Mesodermal cell (in vitro differentiated cells): ENCODE data around the gene STXBP1.
"Not testable (repeated sequence)": the region's sequence is repeated elsewhere in the genome, so short reads cannot be mapped to it uniquely, and the experiment has no call there.

ENCODE experiments used
- H3K27ac ChIP-seq: 2 replicates; pipeline ENCODE4 v1.7.0; 2013; ENCODE audit warnings: mild to moderate bottlenecking, low read depth, low read length, moderate library complexity; ENCODE audit not compliant: severe bottlenecking
- H3K36me3 ChIP-seq: 2 replicates; pipeline ENCODE4 v1.7.1; 2013; ENCODE audit warnings: mild to moderate bottlenecking, low read length, moderate library complexity; ENCODE audit not compliant: control insufficient read depth, insufficient read depth
- H3K4me1 ChIP-seq: one replicate; pipeline ENCODE4 v1.7.1; 2013; ENCODE audit warnings: mild to moderate bottlenecking, low read length; ENCODE audit not compliant: insufficient read depth, control insufficient read depth, poor library complexity, severe bottlenecking
- H3K4me3 ChIP-seq: 2 replicates; pipeline ENCODE4 v1.7.0; 2013; ENCODE audit warnings: low read length, control low read depth, mild to moderate bottlenecking; ENCODE audit not compliant: insufficient read depth, poor library complexity, severe bottlenecking; ENCODE audit errors: extremely low read depth
- H3K9me3 ChIP-seq: 2 replicates; pipeline ENCODE4 v1.7.1; 2013; ENCODE audit warnings: mild to moderate bottlenecking, low read length, moderate library complexity; ENCODE audit not compliant: control insufficient read depth
- WGBS, 2 experiments: methylation state at CpG; one replicate each; pipeline ENCODE4 v1.1.5; 2013; ENCODE audit warnings: missing lambda C conversion rate in 2 of 2; ENCODE audit not compliant: insufficient coverage in 2 of 2; 5-methylcytosine and 5-hydroxymethylcytosine counted together

STXBP1 gene

GRCh38 chr9:127578952-127579853 is 32.9 kb upstream of the STXBP1 start:
- WGBS, 2 experiments: 38 to 42% methylated on average over 17 to 18 of the region's 21 CpGs
- Histone ChIP-seq H3K9me3 (no peaks in the 10 kb centered on the region), H3K27ac (peak overlapping the region; percentile 95), H3K4me1 (peaks cover 34% of the 10 kb centered on the region), H3K36me3 (no peaks in the 10 kb centered on the region), H3K4me3 (peak overlapping the region; percentile 11)

GRCh38 chr9:127580366-127580765 is 31.7 kb upstream of the STXBP1 start:
- Histone ChIP-seq H3K36me3 (no peaks in the 10 kb centered on the region), H3K9me3 (no peaks in the 10 kb centered on the region), H3K27ac (no peak overlapping the region), H3K4me3 (no peak overlapping the region), H3K4me1 (peaks cover 25% of the 10 kb centered on the region)
- WGBS, 2 experiments: 88 to 93% methylated on average over 4 to 5 of the region's 8 CpGs

DNA sequence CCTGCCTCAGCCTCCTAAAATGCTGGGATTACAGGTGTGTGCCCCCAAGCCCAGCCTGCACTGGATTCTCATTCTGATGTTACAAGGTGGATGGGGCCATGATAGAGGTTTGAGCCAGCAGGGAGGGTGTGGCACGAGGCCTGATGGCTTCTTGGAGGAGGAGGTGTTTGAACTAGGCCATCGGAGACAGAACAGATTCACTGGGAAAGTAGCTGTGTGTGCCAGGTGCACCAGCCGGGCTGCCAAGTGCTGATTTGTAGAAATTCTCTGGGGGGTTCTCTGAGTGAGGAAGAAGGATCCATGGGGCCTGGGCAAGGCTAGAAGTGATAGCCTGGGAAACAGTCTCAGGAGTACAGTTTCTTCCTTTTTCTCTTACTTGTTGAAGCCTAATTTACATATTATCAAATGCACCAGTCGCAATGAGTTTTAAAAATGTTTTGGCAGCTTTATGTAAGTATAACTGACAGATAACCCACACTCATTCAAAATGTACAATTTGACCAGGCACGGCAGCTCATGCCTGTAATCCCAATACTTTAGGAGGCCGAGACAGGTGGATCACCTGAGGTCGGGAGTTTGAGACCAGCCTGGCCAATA is 31.1 kb upstream of the STXBP1 start:
- WGBS, 2 experiments: 85 to 91% methylated on average over 4 to 6 of the region's 7 CpGs
- no peak overlapping the region for H3K4me3 ChIP-seq
- no peak overlapping the region for H3K27ac ChIP-seq
- H3K9me3 ChIP-seq: no peaks in the 10 kb centered on the region
- no peaks in the 10 kb centered on the region for H3K36me3 ChIP-seq
- H3K4me1 ChIP-seq: peaks cover 23% of the 10 kb centered on the region

DNA sequence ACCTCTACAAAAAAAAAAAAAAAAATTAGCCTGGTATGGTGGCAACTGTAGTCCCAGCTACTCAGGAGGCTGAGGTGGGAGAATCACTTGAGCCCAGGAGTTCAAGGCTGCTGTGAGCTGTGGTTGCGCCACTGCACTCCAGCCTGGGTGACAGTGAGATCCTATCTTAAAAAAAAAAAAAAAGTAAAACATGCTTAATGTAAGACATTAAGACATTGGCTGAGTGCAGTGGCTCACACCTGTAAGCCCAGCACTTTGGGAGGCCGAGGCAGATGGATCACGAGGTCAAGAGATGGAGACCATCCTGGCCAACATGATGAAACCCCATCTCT is 27.6 kb upstream of the STXBP1 start:
- not testable (repeated sequence) for H3K4me3 ChIP-seq, H3K36me3 ChIP-seq, H3K27ac ChIP-seq, H3K9me3 ChIP-seq
- H3K4me1 ChIP-seq: peaks cover 18% of the 10 kb centered on the region
- WGBS, 2 experiments: 94% methylated on average over 3 of the region's 3 CpGs; no CpG with 5 or more reads in 1 of the 2 experiments

GRCh38 chr9:127585161-127585819 is 26.8 kb upstream of the STXBP1 start:
- Histone ChIP-seq H3K4me1 (peaks cover 12% of the 10 kb centered on the region), H3K36me3 (no peaks in the 10 kb centered on the region), H3K4me3 (no peak overlapping the region), H3K27ac (no peak overlapping the region), H3K9me3 (no peaks in the 10 kb centered on the region)
- 90 to 100% methylated on average over 2 of the region's 4 CpGs for WGBS, 2 experiments

GRCh38 chr9:127586096-127586495 is 26.0 kb upstream of the STXBP1 start:
- Histone ChIP-seq H3K9me3 (no peaks in the 10 kb centered on the region), H3K36me3 (no peaks in the 10 kb centered on the region), H3K27ac (no peak overlapping the region), H3K4me3 (no peak overlapping the region), H3K4me1 (peaks cover 11% of the 10 kb centered on the region)
- WGBS, 2 experiments: 83 to 85% methylated on average over 11 to 12 of the region's 14 CpGs

GRCh38 chr9:127586537-127586936 is 25.5 kb upstream of the STXBP1 start:
- Histone ChIP-seq H3K9me3 (no peaks in the 10 kb centered on the region), H3K4me1 (peaks cover 11% of the 10 kb centered on the region), H3K4me3 (no peak overlapping the region), H3K36me3 (no peaks in the 10 kb centered on the region), H3K27ac (no peak overlapping the region)
- WGBS, 2 experiments: 34 to 44% methylated on average over 3 of the region's 5 CpGs

GRCh38 chr9:127587966-127588365 is 24.1 kb upstream of the STXBP1 start:
- no peak overlapping the region for H3K4me3 ChIP-seq
- H3K27ac ChIP-seq: no peak overlapping the region
- no peaks in the 10 kb centered on the region for H3K9me3 ChIP-seq
- H3K4me1 ChIP-seq: peaks cover 11% of the 10 kb centered on the region
- no peaks in the 10 kb centered on the region for H3K36me3 ChIP-seq
- 76 to 100% methylated on average over 1 to 2 of the region's 2 CpGs for WGBS, 2 experiments

DNA sequence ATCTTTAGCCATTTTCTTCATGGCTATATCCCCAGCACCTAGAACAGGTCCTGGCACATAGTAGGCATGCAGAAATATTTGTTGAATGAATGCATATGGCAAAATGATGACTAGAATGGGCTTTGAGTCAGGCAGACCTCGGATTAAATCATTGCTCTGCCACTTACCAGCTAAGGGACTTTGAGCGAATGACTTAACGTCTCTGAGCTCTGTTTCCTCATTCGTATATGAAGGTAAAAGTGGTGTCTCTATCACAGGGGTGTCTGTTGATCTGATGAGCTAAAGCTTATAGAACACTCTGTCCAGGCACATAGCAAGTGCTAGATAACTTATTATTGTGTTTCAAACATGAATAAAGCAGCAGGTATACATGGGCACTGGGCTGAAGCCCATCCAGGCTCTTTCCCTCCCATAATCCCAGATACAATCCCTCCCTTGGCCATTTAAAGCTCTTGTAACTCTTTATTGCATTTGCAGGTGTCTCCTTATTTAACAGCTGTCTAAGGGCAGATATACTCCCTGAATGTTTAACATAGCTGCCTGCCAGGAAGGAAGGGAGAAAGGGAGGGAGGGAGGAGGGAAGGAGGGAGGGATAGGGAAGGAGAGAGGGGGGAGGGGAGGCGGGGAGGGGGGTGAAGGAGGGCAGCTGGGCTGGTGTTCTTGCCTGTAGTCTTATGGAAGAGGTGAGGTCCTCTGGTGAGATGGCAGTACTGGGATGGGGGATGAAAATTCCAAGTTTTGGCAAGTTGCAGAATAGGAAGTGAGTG is 23.2 kb upstream of the STXBP1 start:
- Histone ChIP-seq H3K4me1 (peaks cover 11% of the 10 kb centered on the region), H3K27ac (no peak overlapping the region), H3K36me3 (no peaks in the 10 kb centered on the region), H3K9me3 (no peaks in the 10 kb centered on the region), H3K4me3 (no peak overlapping the region)
- 57 to 77% methylated on average over 3 of the region's 5 CpGs for WGBS, 2 experiments

GRCh38 chr9:127589955-127590370 is 22.1 kb upstream of the STXBP1 start:
- Histone ChIP-seq H3K27ac (no peak overlapping the region), H3K4me3 (no peak overlapping the region), H3K36me3 (no peaks in the 10 kb centered on the region), H3K9me3 (no peaks in the 10 kb centered on the region), H3K4me1 (peaks cover 11% of the 10 kb centered on the region)
- WGBS, 2 experiments: 8 to 11% methylated on average over 5 to 7 of the region's 8 CpGs
